IMR-90 (cell line): ENCODE results near the gene NR1I2. TPM values are rescaled to one million over a fixed set of nuclear protein-coding genes. Genes with fewer than 3 reads are reported as not detected.

ENCODE experiments used
- ATAC-seq: fragments of 200-7000 bp; cut with Tn5 transposase; 2 replicates; pipeline ENCODE4 v1.9.1; 2020; ENCODE audit warnings: low read depth, mild to moderate bottlenecking, moderate library complexity
- BruUV-seq: library from RNA; stranded (reverse); fragments of 400-500 nt; replicated peaks from 2 replicates; lab custom pipeline; 2021; lab: Mats Ljungman, UMichigan
- CTCF ChIA-PET: fragments of 300-600 bp; formaldehyde crosslinking; extraction: SDS; loops from one replicate; lab custom pipeline; 2021; ENCODE audit warnings: antibody characterized with exemption; lab: Yijun Ruan, JAX
- POLR2A ChIA-PET: fragments of 300-600 bp; sonication (Branson Sonifier 250); formaldehyde crosslinking; loops from one replicate; lab custom pipeline; 2022; ENCODE audit warnings: antibody characterized with exemption; ENCODE audit not compliant: unreplicated experiment; lab: Charles Lee
- DNase-seq: peaks from one replicate; pipeline ENCODE4 v3.0.0; 2013
- H2AFZ ChIP-seq: replicated peaks from 2 replicates; pipeline ENCODE3; 2013; ENCODE audit warnings: low read length, mild to moderate bottlenecking; ENCODE audit not compliant: poor library complexity
- H2AK5ac ChIP-seq: 2 replicates; pipeline ENCODE4 v1.6.1; 2013; ENCODE audit warnings: low read depth, low read length, inconsistent platforms
- H2AK9ac ChIP-seq: replicated peaks from 2 replicates; pipeline ENCODE3; 2013; ENCODE audit warnings: mild to moderate bottlenecking, low read depth, low read length, moderate library complexity; ENCODE audit not compliant: poor library complexity
- H2BK120ac ChIP-seq: 2 replicates; pipeline ENCODE4 v1.6.1; 2013; ENCODE audit warnings: low read depth, low read length, inconsistent platforms
- H2BK15ac ChIP-seq: 3 replicates; pipeline ENCODE4 v1.6.1; 2013; ENCODE audit warnings: low read depth, low read length, inconsistent platforms
- H2BK20ac ChIP-seq: 2 replicates; pipeline ENCODE4 v1.6.1; 2013; ENCODE audit warnings: low read depth, mild to moderate bottlenecking, inconsistent platforms, low read length, moderate library complexity
- H2BK5ac ChIP-seq: 2 replicates; pipeline ENCODE4 v1.6.1; 2013; ENCODE audit warnings: mild to moderate bottlenecking, low read depth, low read length, inconsistent platforms; ENCODE audit not compliant: poor library complexity, severe bottlenecking
- H3K14ac ChIP-seq: replicated peaks from 2 replicates; pipeline ENCODE4 v1.6.1; 2013; ENCODE audit warnings: low read depth, low read length, inconsistent platforms
- H3K18ac ChIP-seq: 2 replicates; pipeline ENCODE4 v1.6.1; 2013; ENCODE audit warnings: low read depth, low read length, control low read depth
- H3K23ac ChIP-seq: 2 replicates; pipeline ENCODE4 v1.6.1; 2013; ENCODE audit warnings: low read depth, low read length, inconsistent platforms
- H3K27ac ChIP-seq: 2 replicates; pipeline ENCODE4 v1.5.1; 2013; ENCODE audit warnings: mild to moderate bottlenecking, control low read depth, low read length; ENCODE audit not compliant: insufficient read depth
- H3K27me3 ChIP-seq: 2 replicates; pipeline ENCODE4 v1.6.1; 2013; ENCODE audit warnings: low read length; ENCODE audit not compliant: control insufficient read depth, insufficient read depth
- H3K36me3 ChIP-seq: 2 replicates; pipeline ENCODE4 v1.6.1; 2013; ENCODE audit warnings: low read length, mixed read lengths; ENCODE audit not compliant: control insufficient read depth, insufficient read depth
- H3K4ac ChIP-seq: 2 replicates; pipeline ENCODE4 v1.6.1; 2013; ENCODE audit warnings: low read depth, low read length, inconsistent platforms
- H3K4me1 ChIP-seq: 2 replicates; pipeline ENCODE4 v1.6.1; 2013; ENCODE audit warnings: low read length, mixed read lengths; ENCODE audit not compliant: control insufficient read depth, insufficient read depth
- H3K4me2 ChIP-seq: 2 replicates; pipeline ENCODE4 v1.6.1; 2013; ENCODE audit warnings: low read depth, mild to moderate bottlenecking, control low read depth, low read length, moderate library complexity
- H3K4me3 ChIP-seq: 2 replicates; pipeline ENCODE4 v1.5.1; 2013; ENCODE audit warnings: low read depth, mild to moderate bottlenecking, control low read depth, low read length, moderate library complexity; ENCODE audit not compliant: insufficient read depth
- H3K56ac ChIP-seq: 2 replicates; pipeline ENCODE4 v1.6.1; 2013; ENCODE audit warnings: low read length, inconsistent platforms; ENCODE audit not compliant: insufficient read depth; ENCODE audit errors: extremely low read depth
- H3K79me1 ChIP-seq, 2 experiments: 2 replicates each; pipeline ENCODE4 v1.6.1; 2013; ENCODE audit warnings: low read length in 2 of 2, inconsistent platforms in 1 of 2, low read depth in 1 of 2
- H3K9ac ChIP-seq: 2 replicates; pipeline ENCODE4 v1.6.1; 2013; ENCODE audit warnings: low read depth, low read length, control low read depth
- H3K9me1 ChIP-seq: 2 replicates; pipeline ENCODE4 v1.6.1; 2013; ENCODE audit warnings: low read length, inconsistent platforms; ENCODE audit not compliant: insufficient read depth
- H3K9me3 ChIP-seq: 2 replicates; pipeline ENCODE4 v1.6.1; 2013; ENCODE audit warnings: low read length; ENCODE audit not compliant: control insufficient read depth, insufficient read depth
- H4K20me1 ChIP-seq: 2 replicates; pipeline ENCODE4 v1.6.1; 2013; ENCODE audit warnings: low read length, inconsistent platforms; ENCODE audit not compliant: insufficient read depth
- H4K5ac ChIP-seq: 2 replicates; pipeline ENCODE4 v1.6.1; 2013; ENCODE audit warnings: mild to moderate bottlenecking, low read depth, low read length, control low read depth
- H4K8ac ChIP-seq, 2 experiments: 2 replicates each; pipeline ENCODE4 v1.6.1; 2013; ENCODE audit warnings: low read depth in 2 of 2, low read length in 2 of 2, control low read depth in 1 of 2, inconsistent platforms in 1 of 2
- H4K91ac ChIP-seq: 2 replicates; pipeline ENCODE4 v1.6.1; 2013; ENCODE audit warnings: low read depth, low read length, inconsistent platforms; ENCODE audit not compliant: insufficient read depth
- FOS ChIP-seq: fragments of 150-350 bp; IDR thresholded peaks from 2 replicates; pipeline ENCODE4 v1.6.1; 2016; ENCODE audit warnings: low read depth, low read length
- USF2 ChIP-seq: fragments of 150-350 bp; IDR thresholded peaks from 2 replicates; pipeline ENCODE4 v1.6.1; 2017; ENCODE audit warnings: mild to moderate bottlenecking, antibody characterized with exemption, low read length, low read depth
- WGBS, 2 experiments: methylation state at CpG; one replicate each; pipeline versions ENCODE4 v1.1.5 to v1.1.7; 2013; ENCODE audit warnings: missing lambda C conversion rate in 2 of 2; ENCODE audit not compliant: insufficient read length in 1 of 2; ENCODE audit errors: extremely low coverage in 2 of 2; 5-methylcytosine and 5-hydroxymethylcytosine counted together
- dilution Hi-C: fragments of 300-500 bp; cut with HindIII; formaldehyde crosslinking; loops from one replicate; pipeline ENCODE4 v1.14.3; 2018; ENCODE audit warnings: low sequenced_read_pairs; ENCODE audit not compliant: unreplicated experiment
- in situ Hi-C: fragments of 300-500 bp; cut with MboI; formaldehyde crosslinking; loops from 3 replicates; pipeline ENCODE4 v1.14.3; 2019; ENCODE audit warnings: low sequenced_read_pairs, inconsistent platforms, mixed read lengths
- intact Hi-C: fragments of 100-400 bp; cut with micrococcal nuclease; formaldehyde crosslinking; loops from 2 replicates; pipeline ENCODE4 v1.10.0; 2022
- polyA plus RNA-seq, 3 experiments: library from polyadenylated mRNA; depleted of rRNA; stranded (reverse); fragments of >200 nt; gene quantifications; 2 replicates each; pipeline ENCODE4 v1.2.3, GENCODE V29; 2012; ENCODE audit warnings: low replicate concordance in 1 of 3
- total RNA-seq: library from RNA; depleted of rRNA; stranded (reverse); fragments of >200 nt; gene quantifications from 2 replicates; pipeline ENCODE4 v1.2.3, GENCODE V29; 2012

NR1I2 gene
- total and polyA plus RNA-seq, 2 of the 4 experiments (the other 2 are of a cell fraction): not detected

GRCh38 chr3:119778811-119779210 lies 3.1 kb upstream of the NR1I2 start:
- H3K23ac ChIP-seq: no peak overlapping the region
- H3K4me3 ChIP-seq: no peak overlapping the region
- WGBS, 2 experiments: no CpG with 5 or more reads among the region's 2 CpGs
- H3K9me1 ChIP-seq: no peaks in the 10 kb centered on the region
- intact Hi-C loops (no loop called here), in situ Hi-C loops (no loop called here), dilution Hi-C loops (no loop called here)
- no peaks in the 10 kb centered on the region for H3K4me1 ChIP-seq
- POLR2A ChIA-PET: no interaction called here
- H3K27ac ChIP-seq: no peak overlapping the region
- TF ChIP-seq FOS (no peak), USF2 (no peak)
- BruUV-seq: no TSS peak
- no peaks in the 10 kb centered on the region for H3K79me1 ChIP-seq
- H3K36me3 ChIP-seq: no peaks in the 10 kb centered on the region
- no peak overlapping the region for H4K8ac ChIP-seq
- H3K4ac ChIP-seq: no peak overlapping the region
- no peak overlapping the region for H2BK20ac ChIP-seq
- no peak overlapping the region for H3K56ac ChIP-seq
- H2BK5ac ChIP-seq: no peak overlapping the region
- no peak overlapping the region for H2BK120ac ChIP-seq
- H3K14ac ChIP-seq: no peak overlapping the region
- DNase-seq (no peak), ATAC-seq (no peak)
- no peak overlapping the region for H4K5ac ChIP-seq
- CTCF ChIA-PET: no interaction called here
- no peak overlapping the region for H3K4me2 ChIP-seq
- no peak overlapping the region for H2BK15ac ChIP-seq
- H2AFZ ChIP-seq: no peak overlapping the region
- H4K20me1 ChIP-seq: no peaks in the 10 kb centered on the region
- H3K18ac ChIP-seq: no peak overlapping the region
- H3K9ac ChIP-seq: no peak overlapping the region
- no peak overlapping the region for H4K91ac ChIP-seq
- H2AK9ac ChIP-seq: no peak overlapping the region
- H2AK5ac ChIP-seq: no peak overlapping the region
- peaks cover 4% of the 10 kb centered on the region for H3K27me3 ChIP-seq
- no peaks in the 10 kb centered on the region; the same call in 1 of the 2 replicates for H3K9me3 ChIP-seq
